Natural killer cell (primary cell): Measurements from ENCODE around the gene DTNBP1. TPM values are rescaled to one million over a fixed set of nuclear protein-coding genes. Genes with fewer than 3 reads are reported as not detected.

Experiments used
- ATAC-seq, 3 donors: fragments of 150-1000 bp in 2 of 3; fragments of 200-7000 bp in 1 of 3; cut with Tn5 transposase; 1 replicate in 1 of 3; 2 replicates in 2 of 3; pipeline ENCODE4 v1.10.0; 2021; ENCODE audit warnings: mild to moderate bottlenecking in 2 of 3, moderate library complexity in 2 of 3
- DNase-seq, 2 donors: peaks; one replicate each; pipeline versions ENCODE4 v3.0.0 to v3.0.0-alpha.2; 2013 to 2021; ENCODE audit warnings: mixed read lengths in 1 of 2
- H3K27ac ChIP-seq: one replicate; pipeline ENCODE4 v1.5.1; 2013; ENCODE audit warnings: mild to moderate bottlenecking, low read length
- H3K27me3 ChIP-seq: one replicate; pipeline ENCODE4 v1.6.1; 2013; ENCODE audit warnings: low read length; ENCODE audit not compliant: control insufficient read depth, insufficient read depth
- H3K36me3 ChIP-seq: one replicate; pipeline ENCODE4 v1.6.1; 2013; ENCODE audit warnings: low read length; ENCODE audit not compliant: control insufficient read depth, insufficient read depth
- H3K4me1 ChIP-seq: one replicate; pipeline ENCODE4 v1.6.1; 2013; ENCODE audit warnings: low read length; ENCODE audit not compliant: control insufficient read depth, insufficient read depth
- H3K4me3 ChIP-seq: one replicate; pipeline ENCODE4 v1.5.1; 2013; ENCODE audit warnings: low read length
- H3K9me3 ChIP-seq: one replicate; pipeline ENCODE4 v1.6.1; 2013; ENCODE audit warnings: low read length; ENCODE audit not compliant: control insufficient read depth, insufficient read depth
- H3K27ac Mint-ChIP-seq, 2 donors: one replicate each; pipeline ENCODE4 v1.8.0; 2022; ENCODE audit warnings: mild to moderate bottlenecking in 2 of 2, mixed read lengths in 2 of 2, moderate library complexity in 1 of 2
- H3K27me3 Mint-ChIP-seq, 2 donors: one replicate each; pipeline ENCODE4 v1.8.0; 2022; ENCODE audit warnings: low read depth in 2 of 2, mixed read lengths in 2 of 2
- H3K36me3 Mint-ChIP-seq: one replicate; pipeline ENCODE4 v1.8.0; 2022; ENCODE audit warnings: mixed read lengths
- H3K4me1 Mint-ChIP-seq, 2 donors: one replicate each; pipeline ENCODE4 v1.8.0; 2022; ENCODE audit warnings: mixed read lengths in 2 of 2
- H3K4me3 Mint-ChIP-seq: one replicate; pipeline ENCODE4 v1.8.0; 2022; ENCODE audit warnings: mild to moderate bottlenecking, moderate library complexity, mixed read lengths
- H3K9me3 Mint-ChIP-seq, 2 donors: one replicate each; pipeline ENCODE4 v1.8.0; 2022; ENCODE audit warnings: mixed read lengths in 2 of 2
- CTCF ChIP-seq: fragments of 200-600 bp; IDR thresholded peaks from one replicate; pipeline ENCODE4 v1.8.0; 2022; ENCODE audit warnings: antibody characterized with exemption
- WGBS: methylation state at CpG from one replicate; pipeline ENCODE4 v1.1.7; 2013; ENCODE audit warnings: missing lambda C conversion rate; ENCODE audit not compliant: insufficient coverage; 5-methylcytosine and 5-hydroxymethylcytosine counted together
- intact Hi-C: fragments of 100-400 bp; cut with micrococcal nuclease; formaldehyde crosslinking; loops from one replicate; pipeline ENCODE4 v1.14.2; 2022
- total RNA-seq, 4 donors: library from RNA; stranded (reverse); fragments of 120-200 nt in 1 of 4; gene quantifications; one replicate each; pipeline versions ENCODE4 v1.2.3 to v1.2.4, GENCODE V29; 2013 to 2022

DTNBP1 gene
- total RNA-seq, 3 donors from 2014 or later (not counting 1 experiment from before 2014, with no cell fraction given) = 31.6 to 42.2 (median 38.4) TPM

- Mint-ChIP-seq H3K4me3 (no peak overlapping the region), H3K36me3 (no peaks in the 10 kb centered on the region), H3K9me3 (no peaks in the 10 kb centered on the region), H3K27ac (peak overlapping the region; percentile 53 to 75), H3K27me3 (no peaks in the 10 kb centered on the region), H3K4me1 (peaks cover 49 to 59% of the 10 kb centered on the region in 2 donors)
- peak; percentile 58 to 80 for DNase-seq
- Histone ChIP-seq H3K9me3 (no peaks in the 10 kb centered on the region), H3K4me3 (no peak overlapping the region), H3K36me3 (peaks cover 32% of the 10 kb centered on the region), H3K27ac (no peak overlapping the region), H3K27me3 (no peaks in the 10 kb centered on the region), H3K4me1 (peaks cover 18% of the 10 kb centered on the region)
- 19% methylated on average over 7 of the region's 9 CpGs for WGBS
- ATAC-seq = peak; percentile 83 to 94 (median 84)
- intact Hi-C loops = loop anchor here (1.0 kb wide), 2 partner anchors 132 to 1280 kb away; no protein-coding TSS in a partner anchor
- TF ChIP-seq CTCF = peak; percentile 83
These were observed 171.4 kb downstream of the DTNBP1 start for GRCh38 chr6:15491255-15491985.

- Mint-ChIP-seq H3K36me3 (no peaks in the 10 kb centered on the region), H3K27ac (peak overlapping the region; percentile 45 to 78), H3K9me3 (no peaks in the 10 kb centered on the region), H3K4me1 (peaks cover 46 to 57% of the 10 kb centered on the region in 2 donors), H3K27me3 (no peaks in the 10 kb centered on the region), H3K4me3 (no peak overlapping the region)
- Histone ChIP-seq H3K4me1 (peaks cover 11% of the 10 kb centered on the region), H3K27ac (no peak overlapping the region), H3K9me3 (no peaks in the 10 kb centered on the region), H3K36me3 (peaks cover 24% of the 10 kb centered on the region), H3K27me3 (no peaks in the 10 kb centered on the region), H3K4me3 (no peak overlapping the region)
- DNase-seq (no peak), ATAC-seq (no peak)
- TF ChIP-seq CTCF = no peak
- 55% methylated on average over 11 of the region's 11 CpGs for WGBS
- intact Hi-C loops = loop anchor here (1.0 kb wide), 2 partner anchors 133 to 1279 kb away; no protein-coding TSS in a partner anchor
These were observed 172.4 kb downstream of the DTNBP1 start for GRCh38 chr6:15490242-15491100.

- ATAC-seq = no peak
- Mint-ChIP-seq H3K27me3 (no peaks in the 10 kb centered on the region), H3K4me1 (peaks cover 48 to 58% of the 10 kb centered on the region in 2 donors), H3K27ac (peak overlapping the region; percentile 45 to 78), H3K36me3 (no peaks in the 10 kb centered on the region), H3K4me3 (no peak overlapping the region), H3K9me3 (no peaks in the 10 kb centered on the region)
- 83% methylated on average over 14 of the region's 14 CpGs for WGBS
- no peak for DNase-seq
- intact Hi-C loops = no loop called here
- no peaks in the 10 kb centered on the region for H3K27me3 ChIP-seq
- no peak overlapping the region for H3K27ac ChIP-seq
- no peak for TF ChIP-seq CTCF
- H3K4me1 ChIP-seq = peaks cover 11% of the 10 kb centered on the region
- H3K36me3 ChIP-seq = peaks cover 22% of the 10 kb centered on the region
- H3K4me3 ChIP-seq = no peak overlapping the region
- no peaks in the 10 kb centered on the region for H3K9me3 ChIP-seq
These were observed 173.4 kb downstream of the DTNBP1 start for GRCh38 chr6:15489261-15489962.
